Ovary (tissue), 9 donors: ENCODE measurements around the gene POLE3. TPM values are rescaled to one million over a fixed set of nuclear protein-coding genes. Genes with fewer than 3 reads are reported as not detected.
A peak's percentile ranks its signal among the peaks of the same experiment; 100 is the strongest.
"Not testable (repeated sequence)": the region's sequence is repeated elsewhere in the genome, so short reads cannot be mapped to it uniquely, and the experiment has no call there.

ENCODE experiments used
- DNase-seq, 5 donors: peaks; one replicate each; pipeline ENCODE4 v3.0.0-alpha.2; 2019 to 2020
- H3K27ac ChIP-seq, 2 donors: fragments of 200-600 bp; one replicate each; pipeline versions ENCODE4 v1.5.1 to v1.8.0; 2019 to 2022
- H3K27me3 ChIP-seq: fragments of 200-600 bp; one replicate; pipeline ENCODE4 v1.8.0; 2022
- H3K36me3 ChIP-seq: fragments of 200-600 bp; sonication (generic); one replicate; pipeline ENCODE4 v1.5.1; 2019
- H3K4me1 ChIP-seq: one replicate; pipeline ENCODE4 v1.8.1; 2013; ENCODE audit warnings: mild to moderate bottlenecking, moderate library complexity; ENCODE audit not compliant: insufficient read depth
- H3K4me3 ChIP-seq: fragments of 200-600 bp; sonication (generic); one replicate; pipeline ENCODE4 v1.5.1; 2017
- H3K9me3 ChIP-seq, 2 donors: fragments of 200-600 bp in 1 of 2; sonication (generic) in 1 of 2; one replicate each; pipeline versions ENCODE4 v1.5.1 to v1.8.1; 2013 to 2019; ENCODE audit warnings: mild to moderate bottlenecking in 1 of 2, moderate library complexity in 1 of 2
- CTCF ChIP-seq, 3 donors: fragments of 450-650 bp in 2 of 3; fragments of 200-600 bp in 1 of 3; IDR thresholded peaks; one replicate each; pipeline versions ENCODE4 v1.5.1 to v1.8.0; 2016 to 2022; ENCODE audit warnings: antibody characterized with exemption in 3 of 3, mild to moderate bottlenecking in 1 of 3
- EP300 ChIP-seq: sonication (generic); formaldehyde crosslinking; IDR thresholded peaks from one replicate; pipeline ENCODE4 v1.6.1; 2017; ENCODE audit warnings: antibody characterized with exemption
- POLR2A ChIP-seq: fragments of 450-650 bp; IDR thresholded peaks from one replicate; pipeline ENCODE4 v1.6.1; 2017; ENCODE audit warnings: antibody characterized with exemption, mild to moderate bottlenecking, moderate library complexity
- WGBS, 3 donors: extraction: QIAGEN DNeasy Blood & Tissue Kit in 1 of 3; methylation state at CpG; one replicate each; pipeline versions ENCODE4 v1.1.5 to v1.1.7; 2013 to 2017; 5-methylcytosine and 5-hydroxymethylcytosine counted together
- intact Hi-C, 4 donors: fragments of 100-400 bp; cut with DNase I; formaldehyde crosslinking; loops; one replicate each; pipeline versions ENCODE4 v1.11.0 to v1.15.1; 2022 to 2023
- polyA plus RNA-seq, 2 donors: library from polyadenylated mRNA; stranded (reverse); fragments of 200-250 nt in 1 of 2; fragments of 350-450 nt in 1 of 2; fragmentation: Illumina TruSeq in 1 of 2; extraction: RNeasy Lipid Tissue Mini Kit (QIAGEN cat#74804) in 1 of 2; gene quantifications; one replicate each; pipeline ENCODE4 v1.2.3, GENCODE V29; 2013 to 2014
- total RNA-seq, 7 donors: library from RNA; depleted of rRNA in 2 of 7; stranded (reverse); fragments of >200 nt in 2 of 7; fragmentation: NEBNext Ultra II Directional in 3 of 7; extraction: Animal tissue kit (Norgen Biotek cat#: 25700) in 3 of 7; gene quantifications; one replicate each; pipeline versions ENCODE4 v1.1.0 to v1.2.4, GENCODE V29; 2016 to 2023
- donor health status: DM: no; HTN: no; CAD: no; lungs with moderate emphysema.
- donor health status: DM: no; HTN: no; CAD: no.
- donor health status: Bipolar disorder and iron deficiency.
- donor health status: DM: yes; HTN: yes; CAD: no.
- donor health status: DM: no; HTN: no; CAD: no.
- donor health status: DM: yes; HTN: yes; CAD: no.

POLE3 gene
- total and polyA plus RNA-seq, 9 donors, result 12.3 to 53.6 (median 25.9) TPM

- intact Hi-C loops, result no loop called here
- no peak for DNase-seq
- Histone ChIP-seq H3K9me3 (no peaks in the 10 kb centered on the region), H3K27me3 (no peaks in the 10 kb centered on the region), H3K27ac (no peak overlapping the region), H3K36me3 (no peaks in the 10 kb centered on the region), H3K4me1 (no peaks in the 10 kb centered on the region), H3K4me3 (no peak overlapping the region)
- TF ChIP-seq EP300 (no peak), POLR2A (no peak), CTCF (IDR thresholded peaks at IDR 0.05) (no peak)
- 87 to 95% (median 91%) methylated on average over 4 of the region's 4 CpGs for WGBS, 3 donors
Measured at GRCh38 chr9:113386571-113387393, 23.7 kb downstream of the POLE3 start.

- no peaks in the 10 kb centered on the region for H3K9me3 ChIP-seq
- no peaks in the 10 kb centered on the region for H3K27me3 ChIP-seq
- intact Hi-C loops, result no loop called here
- no peak overlapping the region for H3K4me3 ChIP-seq
- no peaks in the 10 kb centered on the region for H3K36me3 ChIP-seq
- WGBS, 3 donors, result 85 to 88% (median 85%) methylated on average over 8 of the region's 8 CpGs
- TF ChIP-seq POLR2A (no peak), CTCF (IDR thresholded peaks at IDR 0.05) (no peak), EP300 (no peak)
- peaks cover 7% of the 10 kb centered on the region for H3K4me1 ChIP-seq
- no peak overlapping the region for H3K27ac ChIP-seq
- DNase-seq, result no peak
Measured at GRCh38 chr9:113381909-113382411, 28.5 kb downstream of the POLE3 start.

GRCh38 chr9:113381441-113381840 is 29.0 kb downstream of the POLE3 start:
- H3K4me3 ChIP-seq, H3K27me3 ChIP-seq, H3K36me3 ChIP-seq, H3K27ac ChIP-seq, intact Hi-C loops, H3K9me3 ChIP-seq, H3K4me1 ChIP-seq, DNase-seq: not testable (repeated sequence)
- WGBS, 3 donors, result 90 to 94% (median 90%) methylated on average over 7 of the region's 7 CpGs

GRCh38 chr9:113380869-113381378 is 29.6 kb downstream of the POLE3 start:
- no peaks in the 10 kb centered on the region for H3K9me3 ChIP-seq
- H3K27ac ChIP-seq, result no peak overlapping the region
- H3K4me3 ChIP-seq, result no peak overlapping the region
- no peaks in the 10 kb centered on the region for H3K27me3 ChIP-seq
- intact Hi-C loops, result no loop called here
- no peak for DNase-seq
- H3K36me3 ChIP-seq, result no peaks in the 10 kb centered on the region
- peaks cover 7% of the 10 kb centered on the region for H3K4me1 ChIP-seq
- WGBS, 3 donors, result 69 to 77% (median 71%) methylated on average over 1 of the region's 1 CpG
- TF ChIP-seq POLR2A, result no peak
- no peak for TF ChIP-seq EP300
- TF ChIP-seq CTCF (IDR thresholded peaks at IDR 0.05), result no peak

- intact Hi-C loops, result loop anchor here in 1 of 4 donors (5.0 kb wide), 1 partner anchor 38 kb away; the partner anchor contains the start of gene WDR31
- not testable (repeated sequence) for DNase-seq, H3K9me3 ChIP-seq, H3K36me3 ChIP-seq, H3K27me3 ChIP-seq, H3K4me3 ChIP-seq
- 76 to 90% (median 84%) methylated on average over 2 of the region's 2 CpGs for WGBS, 3 donors
- H3K27ac ChIP-seq, result peak overlapping the region in 1 of 2 donors; percentile 58
- H3K4me1 ChIP-seq, result peaks cover 10% of the 10 kb centered on the region
Measured at GRCh38 chr9:113379829-113380210, 30.7 kb downstream of the POLE3 start.

- Histone ChIP-seq H3K4me1 (peaks cover 10% of the 10 kb centered on the region), H3K27ac (peak overlapping the region in 1 of 2 donors; percentile 58)
- intact Hi-C loops, result loop anchor here in 1 of 4 donors (5.0 kb wide), 1 partner anchor 37 kb away; the partner anchor contains the start of gene WDR31
- not testable (repeated sequence) for DNase-seq, H3K36me3 ChIP-seq, H3K4me3 ChIP-seq, H3K9me3 ChIP-seq, H3K27me3 ChIP-seq
- 17 to 35% (median 23%) methylated on average over 24 of the region's 24 CpGs for WGBS, 3 donors
Measured at GRCh38 chr9:113379094-113379828, 31.2 kb downstream of the POLE3 start.
